Tibial artery (tissue), 4 donors: ENCODE measurements around the gene CCDC9B.
A peak's percentile ranks its signal among the peaks of the same experiment; 100 is the strongest.

Experiments
- DNase-seq, 2 donors: peaks; one replicate each; pipeline ENCODE4 v3.0.0-alpha.2; 2019
- H3K27ac ChIP-seq, 2 donors: fragments of 200-600 bp; sonication (generic) in 1 of 2; 1 replicate in 1 of 2; 2 replicates in 1 of 2; pipeline ENCODE4 v1.5.1; 2018 to 2019; ENCODE audit warnings: mild to moderate bottlenecking in 1 of 2
- H3K27me3 ChIP-seq, 2 donors: fragments of 200-600 bp; sonication (generic) in 1 of 2; one replicate each; pipeline versions ENCODE4 v1.5.1 to v1.6.0; 2016 to 2019
- H3K36me3 ChIP-seq, 3 donors: fragments of 200-600 bp; sonication (generic) in 2 of 3; one replicate each; pipeline ENCODE4 v1.5.1; 2016 to 2019; ENCODE audit warnings: mild to moderate bottlenecking in 2 of 3
- H3K4me1 ChIP-seq, 4 donors: fragments of 200-600 bp; sonication (generic) in 2 of 4; 1 replicate in 3 of 4; 2 replicates in 1 of 4; pipeline ENCODE4 v1.5.1; 2016 to 2019
- H3K4me3 ChIP-seq, 2 donors: fragments of 200-600 bp; sonication (generic) in 1 of 2; 1 replicate in 1 of 2; 2 replicates in 1 of 2; pipeline ENCODE4 v1.5.1; 2018 to 2019; ENCODE audit warnings: mild to moderate bottlenecking in 2 of 2
- H3K9me3 ChIP-seq, 3 donors: fragments of 200-600 bp; sonication (generic) in 1 of 3; one replicate each; pipeline ENCODE4 v1.5.1; 2016 to 2019
- CTCF ChIP-seq, 2 experiments: fragments of 200-600 bp in 1 of 2; fragments of 450-650 bp in 1 of 2; IDR thresholded peaks; one replicate each; pipeline ENCODE4 v1.5.1; 2017 to 2019; ENCODE audit warnings: antibody characterized with exemption in 2 of 2, mild to moderate bottlenecking in 1 of 2, moderate library complexity in 1 of 2
- intact Hi-C: fragments of 100-400 bp; cut with DNase I; formaldehyde crosslinking; loops from one replicate; pipeline ENCODE4 v1.15.0; 2023; ENCODE audit warnings: low total_unique reads

Gene CCDC9B

GRCh38 chr15:40367686-40368611 is 27.2 kb upstream of the CCDC9B start:
- Histone ChIP-seq H3K9me3 (no peaks in the 10 kb centered on the region), H3K27me3 (no peaks in the 10 kb centered on the region), H3K4me3 (peak overlapping the region; percentile 36 to 48), H3K27ac (peak overlapping the region; percentile 29 to 48), H3K4me1 (peaks cover 0 to 21% (median 17%) of the 10 kb centered on the region in 4 donors), H3K36me3 (no peaks in the 10 kb centered on the region)
- intact Hi-C loops, result loop anchor here (1.0 to 10.0 kb wide), 3 partner anchors 47 to 83 kb away; partner anchors contain the start of gene ANKRD63
- peak; percentile 85 to 94 for TF ChIP-seq CTCF (IDR thresholded peaks at IDR 0.05)
- peak; percentile 74 to 91 for DNase-seq

DNA sequence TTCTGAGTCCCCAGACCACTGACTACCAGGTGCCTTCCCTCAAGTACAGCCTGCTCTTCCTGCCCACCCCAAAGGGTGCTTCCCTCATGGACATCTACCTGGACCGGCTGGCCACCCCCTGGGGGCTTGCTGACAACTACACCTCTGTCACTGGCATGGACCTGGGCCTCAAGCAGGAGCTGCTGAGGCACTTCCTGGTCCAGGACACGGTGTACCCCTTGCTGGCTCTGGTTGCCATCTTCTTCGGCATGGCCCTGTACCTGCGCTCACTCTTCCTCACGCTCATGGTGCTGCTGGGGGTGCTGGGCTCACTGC is 26.6 kb upstream of the CCDC9B start:
- Histone ChIP-seq H3K27ac (peak overlapping the region; percentile 29 to 48), H3K27me3 (no peaks in the 10 kb centered on the region), H3K4me3 (peak overlapping the region; percentile 36 to 48), H3K36me3 (no peaks in the 10 kb centered on the region), H3K4me1 (peaks cover 0 to 21% (median 17%) of the 10 kb centered on the region in 4 donors), H3K9me3 (no peaks in the 10 kb centered on the region)
- no peak for TF ChIP-seq CTCF (IDR thresholded peaks at IDR 0.05)
- no peak for DNase-seq
- intact Hi-C loops, result loop anchor here (2.0 to 10.0 kb wide), 2 partner anchors 47 to 83 kb away; partner anchors contain the start of gene ANKRD63

DNA sequence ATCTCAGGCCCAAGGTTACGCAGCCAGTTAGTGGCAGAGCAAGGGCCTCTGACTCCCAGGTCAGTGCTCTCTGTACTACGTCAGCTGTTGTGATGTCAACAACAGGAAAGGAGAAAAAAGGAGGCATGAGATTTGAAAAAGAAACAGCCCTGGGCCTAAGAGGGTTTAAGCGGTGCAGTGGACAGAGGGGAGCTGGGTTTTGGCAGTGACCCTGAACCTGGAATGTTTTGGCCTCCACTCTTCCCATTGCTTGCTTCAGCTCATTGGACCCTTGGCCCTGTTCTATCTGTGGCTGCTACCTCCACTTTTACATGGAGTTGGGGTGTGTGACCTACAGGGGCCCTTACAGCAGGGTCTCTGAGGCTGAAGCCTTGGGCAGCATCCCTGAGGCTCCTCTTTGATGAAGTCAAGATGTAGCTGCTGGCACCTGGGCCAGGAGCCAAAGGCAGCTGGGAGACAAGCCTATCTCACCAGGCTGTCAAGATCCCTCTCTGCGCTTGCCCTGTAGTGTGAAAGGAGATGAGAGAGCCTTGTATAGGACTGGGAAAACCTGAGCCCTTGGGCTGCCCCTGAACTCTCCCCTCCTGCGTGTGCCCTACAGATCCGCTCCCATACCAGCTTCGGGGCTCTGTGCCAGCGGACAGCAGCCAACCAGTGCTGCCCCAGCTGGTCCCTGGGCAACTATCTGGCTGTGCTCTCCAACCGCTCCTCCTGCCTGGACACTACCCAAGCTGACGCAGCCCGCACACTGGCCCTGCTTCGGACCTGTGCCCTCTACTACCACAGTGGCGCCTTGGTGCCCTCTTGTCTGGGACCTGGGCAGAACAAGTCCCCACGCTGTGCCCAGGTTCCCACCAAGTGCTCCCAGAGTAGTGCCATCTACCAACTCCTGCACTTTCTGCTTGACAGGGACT is 26.0 kb upstream of the CCDC9B start:
- peak in 1 of 2 donors; percentile 88 for DNase-seq
- intact Hi-C loops, result loop anchor here (2.0 to 10.0 kb wide), 2 partner anchors 46 to 82 kb away; partner anchors contain the start of gene ANKRD63
- no peaks in the 10 kb centered on the region for H3K36me3 ChIP-seq
- no peaks in the 10 kb centered on the region for H3K27me3 ChIP-seq
- no peaks in the 10 kb centered on the region for H3K9me3 ChIP-seq
- peak overlapping the region in 1 of 2 donors; percentile 48 for H3K27ac ChIP-seq
- no peak overlapping the region for H3K4me3 ChIP-seq
- TF ChIP-seq CTCF (IDR thresholded peaks at IDR 0.05), result no peak
- peaks cover 0 to 21% (median 17%) of the 10 kb centered on the region in 4 donors for H3K4me1 ChIP-seq

DNA sequence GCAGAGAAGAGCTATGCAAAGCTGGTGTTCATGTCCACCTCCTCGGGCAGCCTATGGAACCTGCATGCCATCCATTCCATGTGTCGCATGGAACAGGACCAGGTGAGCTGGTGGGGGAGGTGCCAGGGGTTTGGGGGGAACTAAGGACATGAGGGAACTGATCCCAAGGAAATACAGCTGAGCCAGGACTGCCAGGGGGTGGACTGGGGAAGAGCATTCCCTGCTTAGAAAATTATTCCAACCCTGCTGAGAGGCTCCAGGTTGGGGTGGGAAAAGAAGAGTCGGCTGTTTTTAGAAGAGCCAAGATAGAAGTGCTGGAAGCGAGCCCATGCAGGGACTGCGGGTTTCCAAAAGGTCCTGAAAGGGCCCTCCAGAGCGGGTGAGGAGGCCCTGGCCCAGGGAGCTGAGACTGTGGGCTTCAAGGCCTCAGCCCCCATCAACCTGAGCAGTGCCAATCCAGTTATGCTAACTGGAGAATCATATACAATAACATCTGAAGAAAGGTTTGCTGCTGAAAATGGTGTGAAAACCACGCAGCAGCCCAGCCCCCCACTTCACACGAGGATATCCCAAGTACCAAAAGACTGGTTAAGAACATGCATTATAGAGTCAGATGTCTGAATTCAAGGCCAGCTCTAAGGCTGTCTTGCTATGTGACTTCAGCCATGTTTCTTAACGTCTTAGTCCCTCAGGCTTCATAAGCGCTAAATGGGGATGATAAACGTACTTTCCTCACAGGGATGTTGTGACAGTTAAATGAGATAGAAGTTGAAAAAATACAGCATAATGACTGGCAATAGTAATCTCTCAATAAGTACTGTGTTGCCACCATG is 25.1 kb upstream of the CCDC9B start:
- intact Hi-C loops, result loop anchor here (2.0 to 10.0 kb wide), 2 partner anchors 45 to 81 kb away; partner anchors contain the start of gene ANKRD63
- no peak for TF ChIP-seq CTCF (IDR thresholded peaks at IDR 0.05)
- Histone ChIP-seq H3K9me3 (no peaks in the 10 kb centered on the region), H3K4me1 (peaks cover 0 to 21% (median 17%) of the 10 kb centered on the region in 4 donors), H3K36me3 (no peaks in the 10 kb centered on the region), H3K27ac (no peak overlapping the region), H3K27me3 (no peaks in the 10 kb centered on the region), H3K4me3 (no peak overlapping the region)
- no peak for DNase-seq

- Histone ChIP-seq H3K27ac (no peak overlapping the region), H3K36me3 (no peaks in the 10 kb centered on the region)
- intact Hi-C loops, result loop anchor here (10.0 kb wide), 1 partner anchor 80 kb away; the partner anchor contains the start of gene ANKRD63
Measured at GRCh38 chr15:40365016-40365415, 24.3 kb upstream of the CCDC9B start.

More at GRCh38 chr15:40365016-40365415, 24.3 kb upstream of the CCDC9B start:
- no peaks in the 10 kb centered on the region for H3K9me3 ChIP-seq
- no peak for DNase-seq
- no peaks in the 10 kb centered on the region for H3K27me3 ChIP-seq
- peaks cover 0 to 21% (median 17%) of the 10 kb centered on the region in 4 donors for H3K4me1 ChIP-seq
- no peak for TF ChIP-seq CTCF (IDR thresholded peaks at IDR 0.05)
- no peak overlapping the region for H3K4me3 ChIP-seq
